ENCODE results near the gene ZNF385B.
"Not testable (repeated sequence)": the region's sequence is repeated elsewhere in the genome, so short reads cannot be mapped to it uniquely, and the experiment has no call there.

Gene ZNF385B

DNA sequence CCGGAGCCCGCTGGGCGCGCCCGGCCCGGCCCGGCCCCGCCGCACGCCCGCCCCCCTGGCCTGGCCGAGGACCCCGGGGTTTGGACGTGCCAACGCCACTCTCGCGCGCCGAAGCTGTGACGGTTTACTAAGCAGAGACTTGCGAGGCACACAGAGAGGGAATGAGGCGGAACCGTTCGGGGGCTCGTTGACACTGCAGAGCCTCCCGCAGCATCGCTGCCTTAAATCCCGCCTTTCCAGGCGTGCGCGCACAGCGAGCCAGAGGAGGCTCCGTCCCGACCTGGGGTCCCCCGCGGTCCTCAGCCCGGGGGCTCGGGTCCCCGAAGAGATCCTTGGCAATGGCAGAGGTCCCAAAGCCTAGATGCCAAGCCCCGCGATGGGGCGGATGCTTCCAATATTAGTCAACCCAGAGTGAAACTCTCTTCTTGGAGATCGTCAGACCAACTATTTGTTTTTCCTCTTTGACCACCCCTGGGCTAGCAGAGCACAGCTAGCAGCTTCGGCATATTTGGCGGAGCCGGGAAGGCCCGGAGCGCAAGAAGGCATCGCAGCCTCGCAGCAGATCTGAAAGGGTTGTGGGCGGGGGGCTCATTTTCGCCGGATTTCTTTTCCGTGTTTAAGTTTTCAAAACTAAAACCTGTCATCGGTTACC, at the start of gene ZNF385B:
Gene ZNF385B (minus strand): TSS at position 197 of the 652 bp plus-strand sequence.
- no peak for DNase-seq

DNA sequence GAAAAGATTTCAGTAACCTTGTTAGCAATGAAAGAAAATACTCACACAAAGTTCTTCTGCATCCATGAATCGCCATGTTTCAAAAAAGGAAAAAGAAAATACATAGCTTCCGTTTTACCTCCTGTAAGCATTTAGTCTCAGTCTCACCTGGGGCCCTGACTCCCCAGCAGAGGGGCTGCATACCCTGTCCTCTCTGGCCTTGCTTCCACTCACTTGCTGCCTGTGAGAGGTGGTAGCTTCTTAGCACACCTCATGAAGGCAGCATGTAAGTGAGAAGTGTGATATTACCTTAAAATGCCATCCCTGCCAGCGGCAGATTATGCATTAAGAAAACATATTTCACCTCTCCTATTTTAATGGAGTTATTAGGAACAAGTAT, 49.3 kb upstream of the ZNF385B start:
- no peak for DNase-seq

DNA sequence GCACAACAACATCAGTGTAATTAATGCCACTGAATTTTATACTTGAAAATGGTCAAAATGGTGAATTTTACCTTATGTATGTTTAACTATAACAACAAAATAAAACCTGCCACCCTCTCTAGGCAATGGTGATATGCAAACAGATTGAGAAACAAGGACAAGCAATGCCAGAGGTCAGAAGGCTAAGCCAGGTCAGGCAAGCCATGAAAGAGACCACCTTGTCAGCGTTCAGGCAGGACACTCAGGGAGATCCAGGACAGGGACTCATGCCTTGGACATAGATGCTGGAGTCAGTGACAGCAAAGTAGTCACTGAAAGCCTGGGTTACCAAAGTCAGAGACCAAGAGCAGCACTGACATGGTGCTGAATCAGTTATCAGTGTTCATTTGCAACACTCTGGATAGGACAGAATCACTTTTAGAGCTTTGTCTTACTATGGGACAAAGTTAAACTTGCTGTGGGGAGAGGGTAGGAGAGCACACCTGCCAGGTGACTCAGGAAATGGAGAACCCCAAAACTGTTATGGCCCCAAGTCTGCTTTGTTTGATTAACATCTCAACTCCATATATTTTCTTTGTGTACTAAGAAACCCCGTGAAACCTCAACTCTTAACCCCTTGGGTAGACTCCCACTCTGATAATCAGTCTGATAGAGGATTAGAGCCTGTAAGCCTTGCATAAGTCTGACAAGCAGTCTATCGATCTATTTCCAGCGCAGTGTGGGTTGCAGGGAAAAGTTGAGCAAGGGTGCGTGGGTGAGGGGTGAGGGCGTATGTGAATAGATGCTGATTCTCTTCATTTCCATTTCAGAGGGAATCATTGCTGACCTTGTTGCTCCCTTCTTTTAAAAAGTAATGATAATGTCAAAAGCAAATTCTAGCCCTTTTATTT, 48.7 kb upstream of the ZNF385B start:
- no peak for DNase-seq

DNA sequence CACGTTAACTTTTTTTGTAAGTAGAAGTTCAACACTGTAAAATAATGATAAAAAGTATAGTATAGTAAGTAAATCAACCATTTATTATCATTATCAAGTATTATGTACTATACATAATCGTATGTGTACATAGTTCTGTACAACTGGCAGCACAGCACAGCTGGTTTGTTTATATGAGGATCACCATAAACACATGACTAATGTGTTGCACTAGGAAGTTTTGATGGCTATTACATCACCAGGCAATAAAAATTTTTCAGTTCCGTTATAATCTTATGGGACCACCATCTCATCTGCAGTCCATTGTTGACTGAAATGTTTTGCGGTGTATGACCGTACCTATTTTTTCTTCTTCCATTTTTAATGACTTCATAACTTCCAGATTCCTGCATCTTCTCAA, 39.2 kb upstream of the ZNF385B start:
- DNase-seq, result no peak

DNA sequence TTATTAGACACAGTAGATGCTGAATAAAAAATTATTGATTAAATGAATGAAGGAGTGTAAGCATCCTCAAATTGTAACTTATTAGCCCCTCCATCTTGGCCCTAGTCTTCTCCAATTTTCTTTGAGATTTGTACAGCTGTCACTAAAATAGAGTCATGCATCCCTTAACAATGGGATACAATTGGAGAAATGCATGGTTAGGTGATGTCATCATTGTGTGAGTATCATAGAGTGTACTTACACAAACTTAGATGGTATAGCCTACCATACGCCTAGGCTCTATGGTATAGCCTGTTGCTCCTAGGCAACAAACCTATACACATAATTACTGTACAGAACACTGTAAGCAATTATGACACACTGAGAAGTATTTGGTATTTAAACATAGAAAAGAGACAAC, 38.3 kb upstream of the ZNF385B start:
- no peak for DNase-seq

DNA sequence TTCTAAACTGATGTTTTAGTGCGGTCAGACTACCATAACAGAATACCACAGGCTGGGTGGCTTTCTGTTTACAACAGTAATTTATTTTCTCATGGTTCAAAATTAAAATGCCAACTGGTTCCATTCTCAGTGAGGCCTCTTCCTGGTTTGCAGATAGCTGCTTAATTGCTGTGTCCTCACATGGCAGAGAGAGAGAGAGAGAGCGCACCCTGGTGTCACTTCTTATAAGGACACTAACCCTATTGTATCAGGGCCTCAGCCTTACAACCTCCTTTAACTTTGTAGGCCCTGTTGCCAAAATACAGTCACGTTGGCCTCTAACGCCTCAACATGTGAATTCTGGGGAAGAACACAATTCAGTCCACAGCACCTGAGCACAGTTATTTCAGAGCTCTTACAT, 37.5 kb upstream of the ZNF385B start:
- DNase-seq, result no peak

DNA sequence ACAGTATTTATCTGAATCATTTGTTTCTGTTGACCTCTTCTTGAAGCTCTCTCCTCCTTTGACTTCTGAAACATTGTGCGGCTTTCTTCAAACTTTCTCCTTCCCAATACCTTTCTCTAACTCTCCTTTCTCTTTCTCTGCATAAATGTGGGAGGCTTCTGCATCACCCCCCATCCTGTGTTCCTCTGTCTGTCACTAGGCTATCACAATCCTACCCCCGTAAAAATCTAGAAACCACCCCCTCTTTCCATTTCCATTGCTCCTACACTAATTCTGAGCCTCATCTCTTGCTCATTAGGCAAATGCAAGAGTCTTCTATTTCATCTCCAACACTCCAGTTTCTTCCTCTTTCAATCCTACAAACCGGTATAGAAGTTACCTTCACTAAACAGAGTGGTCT, 32.2 kb upstream of the ZNF385B start:
- DNase-seq, result no peak

DNA sequence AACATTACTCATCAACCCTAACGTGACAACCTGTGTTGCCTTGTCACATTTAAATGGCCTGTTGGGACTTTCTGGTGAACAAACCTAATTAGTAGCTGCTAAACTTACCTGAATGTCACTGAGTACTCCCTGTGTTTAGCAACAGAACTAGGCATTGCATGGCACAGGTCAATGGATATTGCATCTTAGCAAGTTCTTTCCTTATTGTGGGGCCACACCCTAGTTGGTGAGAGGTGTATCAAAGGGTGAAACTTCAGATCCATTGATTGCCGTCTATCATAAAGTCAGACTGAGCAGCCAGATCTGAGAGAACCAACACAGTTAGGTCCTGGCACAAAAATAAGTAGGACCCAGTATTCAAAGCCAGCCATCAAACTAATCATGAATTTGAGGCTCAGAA, 29.8 kb upstream of the ZNF385B start:
- no peak for DNase-seq

DNA sequence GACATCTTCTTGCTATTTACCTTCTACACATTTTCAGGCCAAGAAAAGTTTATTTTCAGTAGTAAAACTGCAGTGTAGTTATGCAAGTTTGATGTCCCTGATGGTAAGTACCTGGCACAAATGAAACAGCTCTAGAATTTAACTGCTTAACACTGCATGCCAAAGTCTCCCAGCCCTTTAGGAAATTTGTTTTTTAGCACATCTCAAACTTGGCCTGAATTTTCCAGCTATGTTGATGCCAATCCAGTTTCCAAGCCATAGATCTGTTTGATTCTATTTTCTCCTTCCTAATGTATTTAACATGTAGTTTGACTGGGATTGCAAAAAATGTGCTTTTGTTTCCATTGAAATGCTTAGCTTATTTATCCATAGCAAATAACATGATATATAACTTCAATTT, 29.3 kb upstream of the ZNF385B start:
- no peak for DNase-seq

DNA sequence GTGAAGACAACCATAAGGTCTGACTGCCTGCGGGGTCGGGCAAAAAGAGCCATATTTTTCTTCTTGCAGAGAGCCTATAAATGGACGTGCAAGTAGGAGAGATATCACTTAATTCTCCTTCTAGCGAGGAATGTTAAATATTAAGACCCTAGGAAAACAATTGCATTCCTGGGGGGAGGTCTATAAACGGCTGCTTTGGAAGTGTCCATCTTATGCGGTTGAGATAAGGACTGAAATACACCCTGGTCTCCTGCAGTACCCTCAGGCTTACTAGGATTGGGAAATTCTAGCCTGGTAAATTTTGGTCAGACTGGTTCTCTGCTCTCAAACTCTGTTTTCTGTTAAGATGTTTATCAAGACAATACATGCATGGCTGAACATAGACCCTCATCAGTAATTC, 27.2 kb upstream of the ZNF385B start:
- not testable (repeated sequence) for DNase-seq

DNA sequence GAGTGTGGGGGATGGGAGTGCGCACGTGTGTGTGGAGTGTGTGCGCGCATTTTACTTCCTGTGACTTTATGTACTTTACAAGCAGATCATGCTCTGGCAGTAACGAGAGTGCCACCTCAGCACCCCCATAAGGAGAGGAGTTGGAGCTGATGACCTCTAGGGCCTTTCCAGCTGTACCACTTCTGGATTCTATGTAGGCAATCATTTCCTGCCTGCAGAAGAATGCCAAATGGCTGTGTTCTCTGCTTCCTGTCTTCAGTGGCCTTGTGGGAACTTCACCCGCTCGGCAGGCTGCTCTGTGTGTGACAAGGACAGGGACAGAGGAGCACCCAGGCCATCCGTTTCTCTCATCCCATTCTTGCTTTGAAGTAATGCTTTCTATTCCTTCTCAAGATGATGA, 22.8 kb upstream of the ZNF385B start:
- DNase-seq, result no peak

DNA sequence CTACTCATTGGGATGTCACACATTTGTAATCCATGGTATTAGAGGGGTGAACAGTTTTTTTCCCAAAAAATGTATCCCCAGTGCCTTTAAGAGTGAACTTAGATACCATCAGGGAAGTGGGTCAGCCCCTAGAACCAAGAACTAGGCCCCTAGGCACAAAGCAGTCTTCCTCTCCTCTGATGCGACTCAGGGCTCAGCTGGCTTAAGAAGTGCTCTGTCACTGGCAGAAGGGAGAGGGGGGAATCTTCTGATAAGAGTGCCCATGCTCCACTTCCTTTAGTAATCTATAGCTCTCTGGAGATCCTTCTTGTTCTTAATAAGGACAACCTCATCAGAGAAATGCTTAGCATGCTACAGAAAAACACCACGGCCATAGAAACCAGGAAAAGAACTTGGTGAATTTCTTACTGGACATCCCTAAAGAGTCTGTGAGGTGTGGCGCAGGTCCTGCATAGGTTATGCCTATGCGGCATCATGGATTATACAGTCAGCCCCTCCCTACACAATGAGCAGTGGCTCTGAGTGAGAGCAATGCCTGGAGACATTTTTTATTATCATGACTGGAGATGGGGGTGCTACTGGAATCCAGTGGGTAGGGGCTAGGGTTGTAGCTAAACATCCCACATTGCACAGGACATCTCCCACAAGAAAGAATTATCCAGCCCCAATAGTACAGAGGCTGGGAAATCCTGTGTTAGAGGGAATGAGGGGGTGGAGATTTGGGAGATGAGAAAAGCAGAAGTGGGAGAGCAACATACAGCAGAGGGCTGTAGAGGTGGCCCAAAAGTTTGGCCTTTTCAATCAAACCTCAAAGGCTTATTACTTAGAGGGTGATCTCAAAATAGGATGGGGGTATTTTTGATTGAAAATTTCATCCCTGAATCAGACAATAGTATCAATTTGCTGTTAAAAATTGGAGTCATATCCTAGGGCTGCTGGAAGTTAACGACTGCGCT, 21.7 kb upstream of the ZNF385B start:
- no peak for DNase-seq

DNA sequence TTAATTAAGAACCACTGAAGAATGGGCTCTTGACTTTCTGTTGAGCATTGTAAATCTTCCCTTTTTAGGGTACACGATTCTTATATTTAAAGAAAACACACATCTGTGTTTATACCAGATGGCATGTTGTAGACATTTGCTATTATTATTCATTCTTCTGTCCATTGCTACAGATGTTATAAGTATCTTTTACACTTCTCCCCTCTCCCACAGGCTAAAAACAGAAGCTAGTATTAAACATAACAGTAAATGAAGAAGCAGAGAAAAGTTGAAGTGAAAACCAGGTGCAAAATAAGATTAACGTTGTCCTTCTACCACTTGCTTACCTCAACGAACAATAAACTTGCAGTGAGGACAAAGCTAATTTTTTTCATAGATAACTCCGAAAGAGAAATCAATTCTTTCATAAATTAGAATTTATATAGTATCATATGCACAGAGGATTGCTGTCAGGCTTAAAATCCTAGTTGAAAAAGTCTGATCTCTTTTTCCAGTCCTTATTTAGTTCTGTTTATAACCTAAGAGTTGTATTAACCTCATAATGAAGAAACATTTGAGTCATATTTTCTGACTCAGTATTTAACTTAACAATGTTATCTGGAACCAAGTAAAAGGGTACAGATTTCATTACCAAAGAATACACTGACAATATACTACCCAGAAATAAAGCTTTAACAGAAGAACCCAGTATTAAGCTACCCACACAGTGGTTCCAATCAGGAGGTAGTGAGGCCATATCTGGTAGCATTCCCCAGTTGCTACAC, 16.4 kb upstream of the ZNF385B start:
- no peak for DNase-seq

DNA sequence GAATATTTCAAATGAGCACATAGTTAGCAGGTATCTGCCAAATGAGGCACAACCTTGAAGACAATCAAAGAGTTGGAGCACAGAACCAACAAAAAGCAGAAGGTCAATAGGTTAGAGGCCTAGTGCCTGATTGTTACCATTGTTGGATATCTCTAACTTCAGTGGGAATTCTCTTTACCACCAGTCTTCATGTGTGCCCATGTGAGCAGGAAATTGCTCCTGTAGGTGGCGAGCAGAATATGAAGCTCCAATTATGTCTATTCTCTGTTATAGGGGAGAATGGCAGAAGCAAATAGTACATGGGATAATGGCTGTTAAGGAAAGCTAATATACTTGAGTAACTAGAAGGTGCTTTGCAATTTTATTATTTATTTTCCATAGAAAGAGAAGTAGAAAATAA, 14.9 kb upstream of the ZNF385B start:
- no peak for DNase-seq

DNA sequence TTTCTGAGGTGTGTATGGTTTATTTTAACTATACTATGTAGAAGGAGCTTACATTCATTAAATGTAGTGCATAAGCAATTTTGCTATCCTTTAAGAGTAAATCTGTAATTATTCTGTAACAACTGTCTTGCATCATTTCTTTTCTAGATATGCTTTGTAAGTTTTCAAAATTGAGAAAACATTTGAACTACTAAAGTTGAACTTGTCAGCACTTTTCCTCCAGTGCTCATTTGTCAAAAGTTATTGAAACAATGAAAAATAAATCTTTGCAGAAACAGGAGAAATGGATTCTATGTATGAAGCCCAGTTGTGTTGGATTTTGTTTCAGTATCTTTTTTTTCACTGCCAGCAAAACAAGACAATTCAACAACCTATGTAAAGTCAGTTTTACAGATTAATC, 14.5 kb upstream of the ZNF385B start:
- DNase-seq, result no peak

DNA sequence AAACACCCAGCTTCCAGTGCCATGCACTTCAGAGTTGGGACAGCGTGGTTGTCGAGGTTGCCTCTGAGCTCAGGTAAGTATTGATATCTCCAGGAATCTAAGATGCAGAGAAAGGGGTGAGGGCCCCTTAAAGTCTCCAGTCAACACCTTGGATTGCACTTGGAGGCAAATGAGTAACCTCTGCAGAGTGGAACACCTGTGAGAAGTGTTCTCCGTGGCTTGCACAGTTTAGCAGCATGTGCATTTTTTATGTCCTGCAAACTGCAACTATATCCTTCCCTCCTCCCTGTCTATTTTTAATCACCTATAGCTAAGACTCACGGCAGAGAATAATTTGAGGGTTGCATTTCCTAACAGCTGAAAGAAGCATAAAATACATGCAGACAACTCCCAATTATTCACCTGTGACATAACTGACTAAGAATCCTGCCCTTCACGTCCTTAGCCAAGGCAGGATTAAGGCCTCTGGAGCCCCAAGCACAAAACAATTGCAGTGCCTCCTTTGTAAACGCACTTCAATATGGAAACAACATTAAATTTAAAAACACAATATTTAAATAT, 1.6 kb upstream of the ZNF385B start:
- DNase-seq, result no peak

DNA sequence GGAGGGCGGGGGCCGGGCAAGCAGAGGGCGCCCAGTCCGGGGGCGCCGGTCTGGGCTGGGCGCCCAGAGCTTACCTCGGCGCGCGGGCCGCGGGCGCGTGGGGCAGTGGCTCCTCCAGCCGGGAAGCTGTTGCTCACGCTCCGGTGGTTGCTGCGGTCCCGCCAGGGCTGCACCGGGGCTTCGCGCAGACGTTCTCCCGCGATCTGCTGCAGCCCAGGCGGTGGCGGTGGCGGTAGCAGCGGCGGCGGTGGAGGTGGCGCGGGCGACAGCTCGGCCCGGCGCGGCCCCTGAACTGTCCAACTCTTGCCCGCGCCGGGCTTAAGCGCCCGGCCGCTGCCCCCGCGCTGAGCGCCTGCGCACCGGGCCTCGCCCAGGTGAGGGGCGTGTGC, 391 bp downstream of the ZNF385B start:
- no peak for DNase-seq

DNA sequence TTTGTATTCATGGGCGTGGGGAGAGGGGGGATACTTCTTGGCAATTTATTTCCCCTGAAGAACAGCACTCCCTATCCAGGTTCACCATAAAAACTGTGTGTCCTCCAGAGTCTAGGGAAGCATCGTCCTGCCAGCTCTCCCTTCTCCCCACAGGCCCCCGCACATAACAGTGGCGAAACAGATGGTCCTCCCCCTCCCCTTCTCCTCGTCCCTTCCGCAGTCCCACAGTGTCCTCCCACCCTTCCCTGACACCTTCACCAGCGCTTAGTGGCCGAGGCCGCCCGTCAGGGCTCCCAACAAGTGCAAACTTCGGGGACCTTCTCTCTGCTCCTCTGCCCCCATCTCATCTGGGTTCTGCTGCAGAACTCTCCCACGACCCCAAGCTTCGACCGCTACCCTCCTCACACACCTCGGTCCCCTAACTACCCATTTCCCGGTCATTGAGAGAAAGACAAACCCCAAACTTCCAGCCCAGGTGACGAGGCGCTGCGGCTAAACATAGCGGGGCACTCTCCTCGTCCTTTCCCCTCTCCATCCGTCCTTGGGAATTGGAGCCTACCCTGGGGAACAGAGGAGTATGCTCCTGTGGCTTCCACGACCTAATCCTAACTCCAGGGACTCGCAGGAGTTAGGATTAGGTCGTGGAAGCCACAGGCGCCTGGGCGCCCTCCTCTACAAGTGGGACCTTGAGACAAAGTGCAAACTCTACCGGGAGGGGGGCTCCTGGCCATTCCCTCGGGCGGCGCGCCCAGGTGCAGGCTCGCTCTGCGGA, 971 bp downstream of the ZNF385B start:
- DNase-seq, result no peak

DNA sequence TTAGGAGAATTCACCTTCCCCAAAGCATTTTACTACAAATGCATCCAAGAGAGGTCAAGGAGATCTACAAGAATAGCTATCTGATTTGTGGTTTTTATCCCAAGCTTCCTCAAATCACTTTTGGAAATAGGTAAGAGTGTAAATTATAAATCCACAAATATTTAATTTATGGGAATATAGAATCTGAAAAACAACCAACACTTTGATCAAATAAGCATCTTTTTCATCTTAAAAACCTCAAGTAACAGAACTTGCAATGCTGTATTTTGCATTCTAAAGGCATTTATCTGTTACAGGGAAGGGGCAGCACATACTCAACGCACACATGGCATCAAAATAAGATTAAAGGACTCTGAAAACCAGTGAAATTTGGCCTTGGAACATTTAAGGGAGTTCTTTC, 1.9 kb downstream of the ZNF385B start:
- no peak for DNase-seq

DNA sequence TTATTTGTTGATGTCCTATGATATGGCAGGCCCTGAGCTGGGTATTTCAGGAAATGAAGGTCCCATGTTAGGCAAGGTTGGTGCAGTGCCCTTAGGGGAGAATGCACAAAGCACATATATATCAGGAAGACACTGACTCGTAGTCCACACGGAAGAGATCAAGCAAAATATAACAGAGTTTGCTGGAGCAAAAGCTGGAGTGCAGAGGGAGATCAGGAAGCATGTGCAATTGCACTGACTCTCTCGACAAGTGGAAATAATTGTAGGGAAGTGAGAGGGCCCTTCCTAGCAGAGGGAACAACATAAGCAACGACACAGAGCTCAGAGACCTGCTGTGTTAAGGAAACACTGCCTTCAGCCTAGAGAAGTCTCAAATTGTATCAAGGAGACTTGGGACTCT, 4.2 kb downstream of the ZNF385B start:
- DNase-seq, result no peak

DNA sequence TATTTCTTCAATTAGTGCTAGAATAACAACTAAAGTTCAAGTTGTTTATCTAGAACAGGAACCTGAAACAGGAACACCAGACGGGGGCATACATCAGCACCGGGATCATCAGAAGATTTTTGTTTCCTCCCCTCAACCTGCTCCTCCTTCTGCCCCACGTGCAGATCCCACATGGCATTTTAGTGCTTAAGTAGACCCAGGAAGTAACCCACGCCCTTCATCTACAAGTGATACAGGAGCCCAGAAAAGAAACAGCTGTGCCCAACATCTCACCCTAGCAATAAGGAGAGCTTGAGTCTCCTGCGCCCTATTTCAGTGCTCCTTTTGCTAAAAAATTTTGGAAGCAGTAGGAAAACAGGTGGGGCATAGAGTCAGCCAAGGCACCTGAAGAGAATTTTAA, 5.2 kb downstream of the ZNF385B start:
- no peak for DNase-seq

DNA sequence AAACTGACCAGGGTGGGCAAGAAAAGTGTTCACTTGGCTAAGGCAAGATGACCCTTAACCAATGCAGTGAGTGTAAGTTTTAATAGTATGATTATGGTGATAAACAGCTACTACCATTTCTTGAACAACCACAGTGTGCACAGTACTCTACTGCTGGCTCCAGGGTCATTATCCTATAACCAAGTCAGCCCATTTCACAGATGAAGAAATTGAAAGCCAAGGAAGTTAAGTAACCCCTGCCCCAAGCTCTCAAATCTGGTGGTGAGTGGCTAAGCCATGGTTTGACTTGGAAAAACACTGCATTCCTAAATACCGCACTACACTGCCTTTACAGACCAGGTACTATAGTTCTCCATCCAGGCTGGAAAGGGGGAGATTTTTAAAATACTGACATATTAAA, 5.7 kb downstream of the ZNF385B start:
- DNase-seq, result no peak

Data from CD4-positive, alpha-beta T cell treated with Interleukin-17A for 1 hour (primary cell).